ENCODE measurements around the gene SLC37A1.
"Not testable (repeated sequence)": the region's sequence is repeated elsewhere in the genome, so short reads cannot be mapped to it uniquely, and the experiment has no call there.

The SLC37A1 gene

GRCh38 chr21:42599486-42599885, 85.8 kb downstream of the SLC37A1 start:
- DNase-seq = no peak

- DNase-seq = no peak
Observed at GRCh38 chr21:42599962-42600361, 86.3 kb downstream of the SLC37A1 start.

- no peak for DNase-seq
Observed at GRCh38 chr21:42601656-42602055, 88.0 kb downstream of the SLC37A1 start.

DNA sequence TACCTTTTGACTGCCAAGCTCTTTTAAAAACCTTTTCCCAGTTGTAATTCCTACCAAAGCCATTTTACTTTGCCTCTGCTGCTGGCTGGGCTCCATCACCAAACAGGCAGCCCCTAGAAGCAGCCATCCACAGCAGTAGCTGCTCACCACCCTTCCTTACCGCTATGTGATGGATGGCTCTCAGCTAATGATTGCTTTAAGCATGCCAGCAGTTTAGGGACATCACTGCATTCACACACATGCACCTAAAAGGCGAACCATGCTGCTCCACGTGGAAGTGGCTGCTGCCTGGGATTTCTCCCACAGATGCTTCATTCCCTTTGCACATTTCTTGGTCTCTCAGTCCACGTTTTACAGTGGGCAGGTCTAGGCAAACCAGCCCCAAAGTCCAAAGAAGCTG, 93.5 kb downstream of the SLC37A1 start:
- DNase-seq = no peak

DNA sequence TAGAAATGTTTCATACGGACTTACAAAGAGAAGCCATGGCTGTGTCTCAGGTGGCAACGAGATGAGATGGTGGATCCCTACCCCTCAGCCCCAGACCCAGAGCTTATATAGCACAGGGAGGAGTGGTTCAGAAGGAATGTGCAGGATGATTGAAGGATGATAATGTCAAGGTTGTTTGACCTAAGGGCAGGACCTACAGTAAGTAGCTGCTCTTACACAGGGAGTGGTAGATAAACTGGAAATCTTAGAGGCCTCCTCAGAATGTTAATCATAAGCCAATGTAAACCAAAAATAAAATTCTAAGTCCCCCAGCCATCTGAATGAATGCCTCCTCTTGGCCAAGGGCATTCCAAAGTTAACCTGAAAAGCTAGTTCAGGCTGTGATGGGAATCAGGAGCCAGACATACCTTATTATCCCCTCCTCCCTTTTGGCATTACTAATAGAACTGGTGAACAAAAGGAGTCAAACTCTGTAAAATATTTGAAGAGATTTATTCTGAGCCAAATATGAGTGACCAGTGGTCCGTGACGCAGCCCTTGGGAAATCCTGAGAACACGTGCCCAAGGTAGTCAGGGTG, 94.0 kb downstream of the SLC37A1 start:
- DNase-seq = no peak

- DNase-seq = peak; percentile 69
Observed at GRCh38 chr21:42608446-42608845, 94.8 kb downstream of the SLC37A1 start.

GRCh38 chr21:42609811-42610210, 96.2 kb downstream of the SLC37A1 start:
- peak; percentile 17 for DNase-seq

- no peak for DNase-seq
Observed at GRCh38 chr21:42611852-42612251, 98.2 kb downstream of the SLC37A1 start.

DNA sequence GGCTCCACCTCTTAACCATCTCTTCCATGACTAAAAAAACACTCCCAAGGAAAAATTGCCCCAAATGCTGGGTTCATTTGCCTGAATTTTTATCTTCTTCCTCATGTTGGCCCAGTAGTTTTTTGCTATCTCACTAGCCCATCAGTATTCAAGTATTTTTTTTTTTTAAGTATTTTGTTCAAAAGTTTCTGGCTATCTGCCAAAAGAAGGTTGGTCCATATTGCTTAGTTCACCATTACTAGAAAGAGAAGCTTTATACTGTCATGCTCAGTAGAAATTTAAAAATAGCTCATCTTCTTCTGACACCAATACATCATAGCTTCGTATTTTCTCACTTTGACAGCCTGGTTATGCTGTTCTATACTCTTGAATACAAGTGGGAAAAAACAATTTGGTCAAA, 98.7 kb downstream of the SLC37A1 start:
- DNase-seq = peak; percentile 32

DNA sequence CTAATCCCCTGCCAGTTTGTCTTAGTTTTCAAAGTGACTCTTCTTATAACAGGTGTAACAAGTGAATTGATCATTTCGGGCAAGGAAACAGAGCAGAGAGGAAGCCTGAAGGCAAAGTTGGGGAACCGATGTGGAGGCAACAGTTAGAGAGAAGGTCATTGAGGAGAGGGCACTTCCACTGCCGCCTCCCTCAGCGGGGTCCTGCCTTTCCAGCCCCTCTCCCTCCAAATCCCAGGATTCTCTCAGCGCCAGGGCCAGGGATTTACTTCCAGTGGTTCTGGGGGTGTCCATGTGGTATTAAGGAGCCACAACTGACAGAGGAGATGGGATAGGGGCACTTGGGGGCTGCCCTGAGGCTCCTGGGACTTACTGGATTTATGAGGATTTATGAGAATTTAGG, 100.1 kb downstream of the SLC37A1 start:
- DNase-seq = no peak

GRCh38 chr21:42614396-42614795, 100.7 kb downstream of the SLC37A1 start:
- DNase-seq = peak; percentile 71

DNA sequence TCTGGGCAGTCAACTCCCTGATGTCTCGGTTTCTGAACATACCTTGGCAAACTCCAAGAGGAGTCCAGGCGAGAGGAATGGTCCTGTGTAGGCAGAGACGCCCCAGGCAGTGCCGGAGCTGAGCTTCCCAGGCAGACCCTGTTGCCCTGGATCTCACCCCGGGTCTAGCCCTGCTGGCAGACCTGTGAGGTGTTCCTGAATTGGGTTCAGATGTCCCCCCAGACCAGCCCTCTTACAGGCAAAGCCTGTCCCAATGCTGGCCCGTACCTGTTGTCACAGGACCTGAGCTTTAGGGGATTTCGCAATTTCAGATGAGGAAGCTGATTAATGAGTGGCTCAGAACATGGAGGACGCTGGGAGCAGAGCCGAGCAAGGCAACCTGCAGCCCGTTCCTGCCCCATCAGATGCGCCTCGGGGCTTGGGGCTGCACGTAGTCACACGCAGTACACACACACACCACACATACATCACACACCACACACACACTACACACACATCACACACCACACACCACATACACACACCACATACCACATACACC, 101.2 kb downstream of the SLC37A1 start:
- DNase-seq = peak; percentile 73

DNA sequence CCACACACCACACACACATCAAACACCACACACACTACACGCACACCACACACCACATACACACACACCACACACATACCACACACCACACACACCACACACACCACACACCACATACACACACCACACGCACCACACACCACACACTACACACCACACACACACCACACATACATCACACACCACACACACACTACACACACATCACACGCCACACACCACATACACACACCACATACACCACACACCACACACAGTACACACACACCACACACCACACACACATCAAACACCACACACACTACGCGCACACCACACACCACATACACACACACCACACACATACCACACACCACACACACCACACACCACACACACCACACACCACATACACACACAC, 101.7 kb downstream of the SLC37A1 start:
- DNase-seq = not testable (repeated sequence)

- no peak for DNase-seq
Observed at GRCh38 chr21:42615924-42616323, 102.3 kb downstream of the SLC37A1 start.

- peak; percentile 44 for DNase-seq
Observed at GRCh38 chr21:42616446-42616845, 102.8 kb downstream of the SLC37A1 start.

GRCh38 chr21:42616941-42617340, 103.3 kb downstream of the SLC37A1 start:
- DNase-seq = no peak

GRCh38 chr21:42617486-42617885, 103.8 kb downstream of the SLC37A1 start:
- DNase-seq = no peak

DNA sequence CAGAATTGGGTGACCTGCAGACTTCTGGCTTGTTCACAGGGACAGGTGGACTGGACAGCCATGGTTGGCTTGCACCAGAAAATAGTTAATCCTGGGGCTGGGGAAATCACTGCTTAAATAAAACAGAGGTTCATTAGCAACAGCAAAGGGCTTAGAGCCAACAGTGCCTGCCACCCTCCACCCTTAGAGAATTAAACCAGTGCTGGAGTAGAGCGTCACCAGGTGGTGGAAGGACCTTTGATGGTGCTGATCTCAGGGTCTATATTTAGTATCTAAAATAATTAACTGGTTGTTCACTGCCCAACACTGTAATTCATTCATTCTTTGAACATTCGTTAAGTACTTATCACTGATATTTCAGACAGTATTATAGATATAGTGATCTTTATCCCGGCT, 105.1 kb downstream of the SLC37A1 start:
- no peak for DNase-seq

- no peak for DNase-seq
Observed at GRCh38 chr21:42619166-42619565, 105.5 kb downstream of the SLC37A1 start.

DNA sequence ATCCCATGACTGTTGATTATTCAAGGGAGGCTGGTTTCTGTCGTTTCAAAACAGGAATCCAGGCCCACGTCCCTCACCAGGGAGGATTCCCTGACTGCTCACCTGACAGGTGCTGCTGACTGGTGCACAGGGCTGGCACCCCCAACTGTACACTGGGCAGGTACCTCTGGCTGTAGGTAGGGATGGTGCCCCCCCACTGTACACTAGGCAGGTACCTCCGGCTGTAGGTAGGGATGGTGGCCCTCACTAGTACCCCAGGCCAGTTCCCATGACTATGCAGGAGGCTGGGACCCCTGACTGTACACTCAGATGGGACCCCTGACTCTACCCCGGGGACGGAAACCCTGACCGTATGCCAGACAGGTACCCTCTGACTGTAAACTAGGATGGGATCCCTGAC, 106.2 kb downstream of the SLC37A1 start:
- DNase-seq = no peak

DNA sequence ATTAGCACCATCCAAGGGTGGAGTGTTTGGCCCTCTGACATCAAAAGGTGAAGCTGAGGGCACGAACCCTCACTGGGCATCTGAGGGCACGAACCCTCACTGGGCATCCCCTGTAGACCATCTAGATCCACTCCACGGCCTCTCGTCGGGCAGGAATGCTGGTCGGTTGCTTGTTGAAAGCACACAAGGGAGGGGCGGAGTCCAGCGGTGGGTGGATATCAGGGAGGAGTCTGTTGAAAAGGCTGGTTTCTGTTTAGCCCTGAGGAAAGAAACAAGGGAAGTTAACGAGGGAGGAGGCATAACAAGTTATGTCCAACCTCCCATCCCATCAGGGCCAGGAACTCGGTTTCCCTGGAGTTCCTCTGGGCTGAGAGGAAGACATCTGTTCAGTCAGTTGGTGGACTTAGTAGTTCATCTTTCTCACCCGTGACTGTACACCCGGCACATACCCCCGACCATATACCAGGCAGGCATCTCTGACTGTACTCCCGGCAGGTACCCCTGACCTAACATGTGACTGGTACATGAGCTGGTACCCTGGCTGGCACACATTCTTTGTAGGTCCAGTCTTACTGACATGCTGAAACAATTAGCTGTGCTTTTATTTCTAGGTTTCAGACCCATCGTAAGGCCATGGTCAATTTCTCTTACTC, 107.6 kb downstream of the SLC37A1 start:
- DNase-seq = no peak

DNA sequence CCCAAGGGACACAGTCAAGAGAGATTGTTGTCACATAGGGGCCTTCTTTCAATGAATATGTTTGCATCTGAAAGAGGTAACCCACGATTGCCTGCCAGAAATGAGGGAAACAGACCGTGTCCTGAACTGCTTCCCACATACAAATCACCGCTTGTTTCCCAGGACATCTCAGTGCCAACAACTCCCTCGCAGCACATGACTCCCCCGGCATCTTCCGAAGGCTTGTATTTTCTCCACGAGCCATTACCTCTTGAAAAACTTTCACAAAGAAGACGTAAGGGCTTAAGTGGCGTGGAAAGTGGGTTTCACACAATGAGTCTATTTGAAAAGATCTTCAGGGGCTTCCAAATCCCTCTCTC, 108.1 kb downstream of the SLC37A1 start:
- no peak for DNase-seq

DNA sequence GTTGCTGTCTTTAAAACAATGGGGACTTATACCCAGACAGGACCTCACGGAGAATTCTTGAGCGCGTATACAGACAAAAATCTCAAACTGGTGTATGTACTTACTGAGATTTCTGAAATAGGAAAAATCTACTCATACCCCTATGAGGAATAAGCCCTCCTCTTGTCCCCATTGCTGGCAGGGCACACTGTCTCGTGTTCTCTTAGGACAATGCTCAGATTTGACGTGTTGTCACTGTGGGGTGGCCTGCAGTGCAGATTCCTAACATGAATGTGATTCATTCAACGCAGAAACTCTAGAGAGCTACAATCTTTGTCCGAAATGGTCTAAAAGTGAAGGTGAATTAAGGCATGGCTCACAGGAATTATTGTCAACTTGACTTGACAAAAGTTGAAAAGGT, 108.6 kb downstream of the SLC37A1 start:
- no peak for DNase-seq

- DNase-seq = no peak
Observed at GRCh38 chr21:42623694-42624093, 110.0 kb downstream of the SLC37A1 start.
